H4 (cell line): ENCODE data around the gene SOST. TPM values are rescaled to one million over a fixed set of nuclear protein-coding genes. Genes with fewer than 3 reads are reported as not detected.

Experiments used
- DNase-seq: peaks from one replicate; pipeline ENCODE4 v3.0.0-alpha.2; 2015; ENCODE audit warnings: low spot score
- total RNA-seq: library from RNA; depleted of rRNA; stranded (reverse); fragments of >200 nt; shearing (Covaris generic); gene quantifications from 2 replicates; pipeline ENCODE4 v1.2.3, GENCODE V29; 2014

SOST gene
- total RNA-seq, 1 experiment from 2014 or later, result 6.1 TPM

GRCh38 chr17:43741636-43742035 lies 17.0 kb downstream of the SOST start:
- no peak for DNase-seq

GRCh38 chr17:43740541-43740940 lies 18.1 kb downstream of the SOST start:
- peak; percentile 40 for DNase-seq

GRCh38 chr17:43737722-43738121 lies 20.9 kb downstream of the SOST start:
- DNase-seq, result no peak

- no peak for DNase-seq
Observed at GRCh38 chr17:43736389-43736788, 22.2 kb downstream of the SOST start.

- peak; percentile 81 for DNase-seq
Observed at GRCh38 chr17:43734376-43734775, 24.2 kb downstream of the SOST start.

GRCh38 chr17:43733956-43734355 lies 24.6 kb downstream of the SOST start:
- no peak for DNase-seq

GRCh38 chr17:43732958-43733357 lies 25.6 kb downstream of the SOST start:
- peak; percentile 71 for DNase-seq

GRCh38 chr17:43728081-43728480 lies 30.5 kb downstream of the SOST start:
- no peak for DNase-seq

- peak; percentile 89 for DNase-seq
Observed at GRCh38 chr17:43723697-43724359, 34.8 kb downstream of the SOST start.

GRCh38 chr17:43722870-43723665 lies 35.5 kb downstream of the SOST start:
- DNase-seq, result no peak

- DNase-seq, result no peak
Observed at GRCh38 chr17:43722269-43722619, 36.3 kb downstream of the SOST start.

- DNase-seq, result peak; percentile 66
Observed at GRCh38 chr17:43721537-43722268, 36.9 kb downstream of the SOST start.

- no peak for DNase-seq
Observed at GRCh38 chr17:43720311-43721060, 38.1 kb downstream of the SOST start.

GRCh38 chr17:43719578-43719977 lies 39.0 kb downstream of the SOST start:
- no peak for DNase-seq

GRCh38 chr17:43718544-43718943 lies 40.0 kb downstream of the SOST start:
- no peak for DNase-seq

- DNase-seq, result no peak
Observed at GRCh38 chr17:43717913-43718312, 40.7 kb downstream of the SOST start.

- DNase-seq, result peak; percentile 76
Observed at GRCh38 chr17:43714465-43715149, 44.0 kb downstream of the SOST start.

- no peak for DNase-seq
Observed at GRCh38 chr17:43713494-43714162, 45.0 kb downstream of the SOST start.

GRCh38 chr17:43712397-43712796 lies 46.2 kb downstream of the SOST start:
- DNase-seq, result no peak

- no peak for DNase-seq
Observed at GRCh38 chr17:43710101-43710500, 48.5 kb downstream of the SOST start.

GRCh38 chr17:43709210-43709609 lies 49.4 kb downstream of the SOST start:
- no peak for DNase-seq
